Activated CD8-positive, alpha-beta memory T cell treated with anti-CD3 and anti-CD28 coated beads for 36 hours (primary cell): ENCODE measurements around the gene ALOXE3. TPM values are rescaled to one million over a fixed set of nuclear protein-coding genes. Genes with fewer than 3 reads are reported as not detected.

ENCODE experiments used
- CTCF ChIA-PET: fragments of 350-600 bp; sonication (Branson Sonifier 250); formaldehyde crosslinking; loops from one replicate; lab custom pipeline; 2021; ENCODE audit warnings: antibody characterized with exemption; lab: Charles Lee
- POLR2A ChIA-PET: fragments of 350-600 bp; sonication (Branson Sonifier 250); formaldehyde crosslinking; loops from one replicate; lab custom pipeline; 2021; ENCODE audit warnings: antibody characterized with exemption; lab: Charles Lee
- total RNA-seq, 2 experiments: library from RNA; stranded (reverse); gene quantifications; one replicate each; pipeline ENCODE4 v1.2.3, GENCODE V29; 2021

The ALOXE3 gene
- total RNA-seq, 2 experiments from 2014 or later: 0.19 TPM; not detected in 1

DNA sequence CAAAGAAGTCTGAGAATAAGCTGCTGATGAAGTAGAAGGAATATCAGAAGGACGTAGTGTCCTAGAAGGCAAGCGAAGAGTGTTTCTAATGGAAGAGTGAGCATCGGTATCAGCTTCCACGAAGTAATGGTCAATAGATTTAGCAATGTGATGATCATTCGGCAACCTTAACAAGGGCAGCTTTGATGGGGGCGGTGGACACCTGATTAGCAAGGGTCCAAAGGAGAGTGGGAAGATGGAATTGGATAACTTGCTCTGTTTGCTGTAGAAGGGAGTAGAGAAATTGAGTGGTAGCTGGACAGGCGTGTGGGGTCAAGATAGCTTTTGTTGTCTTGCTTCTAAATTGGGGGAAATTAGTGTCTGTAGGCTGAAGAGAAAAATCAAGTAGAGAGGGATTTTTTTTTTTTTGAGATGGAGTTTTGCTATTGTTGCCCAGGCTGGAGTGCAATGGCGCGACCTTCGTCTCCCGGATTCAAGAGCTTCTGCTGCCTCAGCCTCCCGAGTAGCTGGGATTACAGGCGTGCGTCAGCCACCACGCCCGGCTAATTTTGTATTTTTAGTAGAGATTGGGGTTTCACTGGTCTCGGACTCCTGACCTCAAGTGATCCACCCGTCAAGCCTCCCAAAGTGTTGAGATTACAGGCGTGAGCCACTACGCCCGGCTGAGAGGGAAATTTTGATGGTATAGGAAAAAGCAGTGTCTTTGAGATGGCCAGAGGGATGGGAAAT, 19.5 kb upstream of the ALOXE3 start:
- CTCF ChIA-PET: interaction anchor here (0.9 to 4.2 kb wide), 16 partner anchors 9 to 802 kb away, joined by 3 to 39 read pairs (median 7); partner anchors contain the start of genes ACAP1, ALOXE3, HES7 and PER1
- POLR2A ChIA-PET: interaction anchor here (0.6 to 1.5 kb wide), 7 partner anchors 9 to 110 kb away, joined by 3 to 12 read pairs (median 5); partner anchors contain the start of gene CTC1

DNA sequence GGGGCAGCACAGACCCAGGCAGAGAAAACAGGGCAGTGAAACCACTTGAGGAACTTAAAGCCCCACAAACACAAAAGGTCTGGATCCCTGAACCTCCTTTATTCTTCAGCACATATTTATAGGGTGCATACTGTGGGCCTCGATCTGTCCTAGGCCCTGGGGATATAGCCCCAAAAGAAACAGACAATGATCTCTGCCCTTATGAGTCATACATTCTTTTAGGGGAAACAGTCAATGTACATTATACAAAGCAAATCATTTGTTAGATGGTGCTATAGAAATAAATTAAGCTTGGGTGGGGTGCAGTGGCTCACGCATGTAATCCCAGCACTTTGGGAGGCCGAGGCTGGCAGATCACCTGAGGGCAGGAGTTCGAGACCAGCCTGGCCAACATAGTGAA, 15.6 kb upstream of the ALOXE3 start:
- ChIA-PET CTCF (interaction anchor here (0.7 to 1.1 kb wide), 4 partner anchors 13 to 40 kb away, joined by 3 to 4 read pairs (median 3); no protein-coding TSS in a partner anchor), POLR2A (no interaction called here)

DNA sequence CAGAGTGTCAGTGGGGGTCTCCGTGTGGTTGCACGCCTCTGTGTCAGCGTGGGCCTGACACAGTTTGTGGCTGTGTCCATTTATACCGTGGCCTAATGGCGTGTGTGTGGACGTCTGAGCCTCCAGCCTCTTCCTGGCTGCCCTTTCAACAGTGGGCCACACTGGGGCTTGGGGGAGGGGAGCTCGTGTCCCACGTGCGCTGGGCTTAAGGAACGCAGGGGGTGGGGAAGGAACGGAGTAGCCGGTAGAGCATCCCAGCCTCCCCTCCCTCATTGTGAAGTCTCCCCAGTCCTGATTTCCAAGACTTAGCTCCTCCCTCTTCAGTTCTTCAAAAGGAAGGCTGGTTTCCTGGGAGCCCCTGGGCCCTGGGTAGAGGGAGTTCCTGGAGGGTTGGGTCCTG, 15.1 kb upstream of the ALOXE3 start:
- POLR2A ChIA-PET: no interaction called here
- CTCF ChIA-PET: interaction anchor here (0.7 to 1.5 kb wide), 3 partner anchors 17 to 54 kb away, joined by 3 to 5 read pairs (median 4); no protein-coding TSS in a partner anchor

DNA sequence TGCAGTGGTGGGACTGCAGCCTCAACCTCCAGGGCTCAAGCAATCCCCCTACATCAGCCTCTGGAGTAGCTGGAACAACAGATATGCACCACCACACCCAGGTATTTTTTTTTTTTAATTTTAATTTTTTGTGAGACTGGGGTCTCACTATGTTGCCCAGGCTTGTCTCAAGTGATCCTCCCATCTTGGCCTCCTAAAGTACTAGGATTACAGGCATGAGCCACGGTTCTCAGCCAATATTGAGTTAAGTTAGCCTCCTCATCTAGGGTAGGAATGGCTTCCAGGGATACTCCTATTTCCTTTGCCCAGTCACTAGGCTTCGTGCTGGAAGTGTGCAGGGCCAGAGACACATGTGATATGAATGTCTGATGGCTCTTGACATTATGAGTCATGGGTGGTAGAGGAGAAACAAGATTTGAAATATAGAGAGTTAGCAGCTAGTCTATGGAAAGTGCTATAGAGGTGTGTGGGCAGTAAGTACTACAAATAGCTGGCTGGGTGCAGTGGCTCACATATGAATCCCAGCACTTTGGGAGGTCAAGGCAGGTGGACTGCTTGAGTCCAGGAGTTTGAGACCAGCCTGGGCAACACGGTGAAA, 13.6 kb upstream of the ALOXE3 start:
- ChIA-PET CTCF (interaction anchor here (0.7 to 1.5 kb wide), 3 partner anchors 12 to 169 kb away, joined by 3 to 5 read pairs (median 4); no protein-coding TSS in a partner anchor), POLR2A (interaction anchor here (0.6 kb wide), 1 partner anchor 67 kb away, joined by 6 read pairs; no protein-coding TSS in a partner anchor)

DNA sequence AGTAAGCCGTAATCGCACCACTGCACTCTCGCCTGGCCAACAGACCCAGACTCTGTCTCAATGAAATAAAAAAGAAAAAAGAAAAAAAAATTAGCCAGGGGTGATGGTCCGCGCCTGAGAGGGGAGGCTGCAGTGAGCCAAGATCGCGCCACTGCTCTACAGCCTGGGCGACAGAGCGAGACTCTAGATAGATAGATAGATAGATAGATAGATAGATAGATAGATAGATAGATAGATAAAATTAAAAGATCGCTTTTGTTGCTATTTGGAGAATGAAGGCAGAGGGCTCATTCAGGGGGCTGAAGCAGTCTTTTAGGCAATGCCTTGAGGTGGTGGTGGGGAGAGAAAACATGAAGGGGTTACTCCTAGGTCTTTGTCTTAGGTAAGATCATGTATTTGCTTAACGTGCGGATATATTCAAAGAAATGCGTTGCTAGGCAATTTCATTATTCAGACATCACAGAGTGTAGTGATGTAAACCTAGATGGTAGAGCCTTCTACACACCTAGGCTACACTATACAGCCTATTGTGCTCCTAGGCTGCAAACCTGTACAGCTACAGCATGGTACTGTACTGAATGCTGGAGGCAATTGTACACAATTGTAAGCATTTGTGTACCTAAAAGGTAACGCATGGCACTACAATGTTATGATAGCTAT, 9.9 kb upstream of the ALOXE3 start:
- POLR2A ChIA-PET: interaction anchor here (0.7 kb wide), 1 partner anchor 10 kb away, joined by 3 read pairs; no protein-coding TSS in a partner anchor
- CTCF ChIA-PET: interaction anchor here (1.4 kb wide), 1 partner anchor 9 kb away, joined by 3 read pairs; no protein-coding TSS in a partner anchor

DNA sequence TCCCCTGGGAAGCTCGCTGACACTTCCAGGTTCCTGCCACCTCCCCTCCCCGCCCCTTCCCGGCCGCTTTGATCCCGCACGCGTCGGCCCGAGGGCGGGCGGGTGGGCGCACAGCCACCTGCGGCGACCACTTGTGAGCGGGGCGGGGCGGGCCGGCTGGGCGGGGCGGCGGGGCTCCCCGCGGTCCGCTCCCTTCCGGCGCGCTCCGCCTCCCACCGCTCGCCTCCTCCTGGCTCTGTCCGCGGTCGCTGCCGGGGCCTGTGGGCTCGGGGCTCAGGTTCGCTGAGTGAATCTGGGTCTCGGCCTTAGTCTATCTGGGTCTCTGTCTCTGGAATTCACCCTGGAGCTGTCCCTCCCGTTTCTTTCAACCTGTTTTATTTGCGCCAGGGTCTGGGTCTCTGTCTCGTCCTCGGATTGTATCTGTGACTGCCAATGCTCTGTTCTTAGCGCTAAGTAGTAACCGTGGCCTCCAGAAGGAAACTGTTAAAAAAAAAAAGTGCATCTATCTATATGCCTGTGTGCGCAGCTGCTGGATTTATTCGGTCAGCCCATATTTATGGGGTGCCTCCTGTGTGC, 8.3 kb upstream of the ALOXE3 start:
- ChIA-PET POLR2A (interaction anchor here (0.6 to 0.8 kb wide), 2 partner anchors 47 to 112 kb away, joined by 3 to 4 read pairs; no protein-coding TSS in a partner anchor), CTCF (interaction anchor here (0.6 to 1.7 kb wide), 8 partner anchors 8 to 48 kb away, joined by 3 to 8 read pairs (median 3); no protein-coding TSS in a partner anchor)

DNA sequence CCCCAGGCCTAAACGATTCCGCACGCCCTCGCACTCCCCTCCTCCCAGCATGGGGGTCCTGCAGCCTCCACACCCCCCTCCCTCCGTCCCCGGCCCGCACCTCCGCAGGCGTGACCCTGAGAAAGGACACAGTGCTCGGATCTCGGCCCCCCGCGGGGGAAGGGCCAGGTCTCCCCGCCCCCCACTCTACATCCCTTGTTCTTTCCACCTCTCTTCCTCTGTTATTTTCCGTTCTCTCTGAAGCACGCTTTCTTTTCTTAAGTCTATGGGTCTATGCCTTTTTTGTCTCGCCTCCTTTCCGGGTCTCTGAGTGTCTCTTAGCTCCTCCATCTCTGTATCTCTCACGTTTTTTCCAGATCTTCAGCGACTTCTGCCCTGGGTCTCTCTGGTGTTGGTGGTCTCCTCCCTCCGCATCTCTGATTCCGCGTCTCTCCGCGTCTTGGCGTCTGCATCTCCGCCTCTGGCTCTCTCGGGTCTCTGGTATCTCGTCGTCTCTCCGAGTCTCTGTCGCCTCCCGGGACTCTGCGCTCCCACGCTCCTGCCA, 7.7 kb upstream of the ALOXE3 start:
- POLR2A ChIA-PET: no interaction called here
- CTCF ChIA-PET: interaction anchor here (1.0 to 1.7 kb wide), 2 partner anchors 33 to 38 kb away, joined by 3 to 8 read pairs; no protein-coding TSS in a partner anchor

DNA sequence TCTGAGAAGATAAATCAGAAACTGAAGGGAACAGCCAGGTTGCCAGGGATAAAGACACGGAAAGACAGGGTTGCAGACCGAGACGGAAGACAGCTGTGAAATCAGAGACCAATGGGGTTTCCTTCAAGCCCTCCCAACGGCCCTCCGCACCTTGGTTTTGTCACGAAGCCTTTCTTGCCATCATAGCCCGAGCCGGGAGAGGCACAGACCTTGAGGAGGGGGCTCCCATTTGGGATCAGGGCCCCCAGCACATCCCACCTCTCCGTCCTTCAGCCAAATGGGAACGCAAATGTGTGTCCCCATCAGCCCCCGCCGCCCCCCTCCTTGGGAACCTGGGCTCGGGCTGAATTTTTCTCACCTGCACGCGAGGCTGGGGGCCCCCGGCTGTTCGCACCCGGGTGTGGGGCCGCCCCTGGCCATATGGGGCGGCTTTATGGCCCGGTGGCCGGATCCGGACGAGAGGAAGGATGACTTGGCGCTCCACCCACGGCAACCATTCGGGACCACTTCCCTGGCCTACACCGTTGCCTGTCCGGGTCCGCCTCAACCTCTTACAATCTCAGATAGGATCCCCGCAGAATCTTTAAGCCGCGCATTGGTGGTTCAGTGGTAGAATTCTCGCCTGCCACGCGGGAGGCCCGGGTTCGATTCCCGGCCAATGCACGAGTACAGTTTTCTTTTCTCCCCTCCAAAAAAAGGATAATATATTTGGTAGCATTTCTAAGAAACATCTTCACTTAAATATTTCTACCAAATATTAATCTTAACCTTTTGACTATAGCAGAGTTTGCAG, 7.0 kb upstream of the ALOXE3 start:
- ChIA-PET CTCF (interaction anchor here (1.0 to 4.3 kb wide), 5 partner anchors 13 to 96 kb away, joined by 3 to 39 read pairs (median 6); no protein-coding TSS in a partner anchor), POLR2A (interaction anchor here (3.3 kb wide), 1 partner anchor 48 kb away, joined by 12 read pairs; no protein-coding TSS in a partner anchor)

DNA sequence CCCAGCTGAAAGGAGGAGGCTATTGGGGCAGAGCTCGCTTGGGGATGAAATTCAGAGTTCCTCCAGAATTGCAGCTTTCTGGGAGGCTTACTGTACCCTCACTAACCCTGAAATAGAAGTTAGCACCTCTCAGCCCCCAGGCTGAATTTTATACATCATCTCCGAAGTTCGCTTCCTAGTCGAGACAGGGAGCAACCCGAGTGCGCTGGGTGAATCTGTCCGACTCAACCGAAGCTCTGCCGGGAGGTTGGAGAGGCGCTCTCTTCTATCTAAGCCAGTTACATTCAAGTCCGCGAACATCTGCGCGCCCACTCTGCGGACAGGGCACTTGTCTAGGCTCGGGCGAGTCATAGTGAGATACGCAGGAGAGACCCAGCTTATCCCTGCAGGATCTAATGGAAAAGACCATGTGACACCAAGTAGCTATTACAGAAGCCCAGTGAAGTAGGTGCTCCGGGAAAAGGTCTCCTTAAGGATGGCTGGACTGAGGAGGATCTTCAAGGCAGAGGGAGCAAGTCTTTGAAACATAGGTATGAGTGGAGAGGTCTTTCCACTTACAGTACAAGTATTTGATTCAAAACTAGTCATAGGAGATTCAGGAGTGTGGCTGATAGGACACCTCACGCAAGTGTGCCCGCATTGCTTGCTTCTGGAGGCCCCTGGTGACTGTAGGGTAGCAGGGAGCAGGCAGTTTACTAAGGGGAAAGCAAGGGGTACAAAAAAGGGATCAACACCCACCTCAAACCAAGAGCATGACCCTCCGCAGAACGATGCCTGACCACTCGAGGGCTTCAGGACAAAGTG, 6.2 kb upstream of the ALOXE3 start:
- CTCF ChIA-PET: interaction anchor here (1.7 to 4.3 kb wide), 3 partner anchors 14 to 97 kb away, joined by 4 to 39 read pairs (median 6); no protein-coding TSS in a partner anchor
- POLR2A ChIA-PET: interaction anchor here (0.6 to 3.3 kb wide), 4 partner anchors 28 to 194 kb away, joined by 4 to 12 read pairs (median 6); partner anchors contain the start of gene PER1

DNA sequence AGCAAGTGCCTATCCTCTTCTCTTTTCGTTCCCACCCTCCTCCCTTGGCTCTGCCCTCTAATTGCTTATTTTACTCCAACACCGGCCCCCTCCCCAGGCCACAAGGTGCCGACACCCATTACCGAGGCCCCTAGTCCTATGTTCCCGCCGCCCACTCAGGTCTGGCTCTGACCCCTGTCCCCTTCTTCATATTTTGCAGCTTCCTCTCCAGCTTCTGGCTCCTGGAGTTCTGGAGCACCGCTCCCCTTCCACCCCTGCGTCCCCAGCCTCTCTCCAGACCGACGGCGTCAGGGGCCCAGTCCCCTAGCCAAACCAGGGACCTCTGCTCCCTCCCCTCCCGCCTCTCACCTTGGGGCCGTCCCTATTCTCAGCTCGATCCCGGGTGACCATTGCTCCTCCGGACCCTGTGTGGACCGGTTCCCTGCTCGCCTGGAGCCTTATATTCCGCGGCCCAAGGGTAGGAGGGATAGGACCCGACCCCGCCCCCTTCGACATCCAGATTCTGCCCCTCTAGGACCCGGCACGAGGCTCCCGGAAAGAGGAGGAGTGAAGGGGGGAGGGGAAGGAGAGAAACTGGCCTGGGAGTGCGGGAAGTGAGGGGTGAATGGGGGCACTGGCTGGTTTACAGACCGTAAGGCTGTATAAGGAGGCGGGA, 5.5 kb upstream of the ALOXE3 start, which contains the start of gene HES7:
TSS of gene HES7 (minus strand) at position 412 of the 655 bp plus-strand sequence. CDS start at position 390, 22 bp downstream.
- POLR2A ChIA-PET: interaction anchor here (0.6 to 3.3 kb wide), 5 partner anchors 29 to 193 kb away, joined by 3 to 12 read pairs (median 6); partner anchors contain the start of genes PER1 and RANGRF
- CTCF ChIA-PET: interaction anchor here (0.9 to 4.3 kb wide), 6 partner anchors 14 to 98 kb away, joined by 3 to 39 read pairs (median 6); no protein-coding TSS in a partner anchor

DNA sequence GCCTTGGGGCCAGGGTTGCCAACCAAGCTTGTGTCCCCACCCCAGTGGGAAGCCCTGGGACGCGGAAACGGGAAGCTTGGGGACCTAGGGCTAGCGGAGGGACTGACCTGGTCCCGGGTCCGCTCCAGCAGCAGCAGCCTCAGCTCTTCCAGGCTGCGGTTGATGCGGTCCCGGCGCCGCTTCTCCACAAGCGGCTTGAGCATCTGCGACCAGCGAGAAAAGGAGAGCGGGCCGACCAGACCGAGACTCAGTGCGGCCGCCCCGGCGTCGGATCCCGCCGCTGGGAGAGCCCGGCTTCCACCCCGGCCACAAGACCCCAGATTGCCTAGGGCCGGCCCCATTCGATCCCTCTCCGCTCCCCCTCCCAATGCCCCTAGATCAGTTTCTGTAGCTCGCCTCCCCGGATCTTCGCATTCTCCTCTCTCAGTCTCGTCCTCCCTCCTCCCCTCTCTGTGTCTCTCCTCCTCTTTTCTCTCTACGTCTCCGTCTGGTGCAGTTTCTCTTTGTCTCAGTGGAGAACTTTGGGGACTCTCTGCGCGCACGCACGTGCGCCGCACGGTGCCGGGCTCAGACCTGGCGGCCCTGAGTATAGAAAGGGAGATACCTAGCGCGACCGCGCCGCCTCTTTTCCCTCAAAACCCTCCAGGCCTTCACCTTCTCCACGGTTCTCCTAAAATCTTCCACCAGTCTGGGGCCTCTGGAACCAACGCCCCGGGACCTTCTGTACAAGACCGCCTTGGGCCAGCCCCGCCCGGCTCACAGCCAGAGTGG, 4.8 kb upstream of the ALOXE3 start:
- CTCF ChIA-PET: interaction anchor here (0.8 to 4.3 kb wide), 9 partner anchors 13 to 99 kb away, joined by 3 to 39 read pairs (median 6); no protein-coding TSS in a partner anchor

DNA sequence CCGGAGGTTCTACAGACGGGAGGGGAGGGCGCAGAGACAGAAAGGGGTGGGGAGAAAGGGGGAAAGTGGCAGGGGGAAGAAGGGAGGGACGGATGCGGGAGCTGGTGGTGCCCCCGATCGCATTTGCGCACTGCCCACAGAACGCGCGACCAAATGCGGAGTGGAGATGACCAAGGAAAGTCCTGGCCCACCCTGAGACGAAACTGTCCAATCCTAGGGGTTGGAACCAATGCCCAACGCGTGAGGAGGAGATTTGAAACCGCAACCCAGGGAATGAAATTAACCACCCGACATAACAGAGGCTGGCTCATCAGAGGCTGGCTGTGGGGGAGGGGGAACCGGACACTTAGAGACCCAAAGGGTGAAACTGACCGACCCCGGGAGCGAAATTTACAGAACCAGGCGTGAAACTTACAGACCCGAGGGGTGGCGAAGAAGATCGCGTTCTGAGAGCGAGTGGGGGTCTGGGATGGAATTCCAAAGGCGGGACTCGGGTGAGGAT, 4.2 kb upstream of the ALOXE3 start:
- ChIA-PET POLR2A (interaction anchor here (1.0 to 3.3 kb wide), 2 partner anchors 41 to 51 kb away, joined by 3 to 12 read pairs; no protein-coding TSS in a partner anchor), CTCF (interaction anchor here (0.7 to 4.3 kb wide), 9 partner anchors 16 to 99 kb away, joined by 3 to 39 read pairs (median 4); no protein-coding TSS in a partner anchor)

More for the DNA sequence above, 4.8 kb upstream of the ALOXE3 start:
- POLR2A ChIA-PET: interaction anchor here (0.9 to 3.3 kb wide), 5 partner anchors 30 to 166 kb away, joined by 3 to 12 read pairs (median 6); partner anchors contain the start of genes PER1 and RANGRF

DNA sequence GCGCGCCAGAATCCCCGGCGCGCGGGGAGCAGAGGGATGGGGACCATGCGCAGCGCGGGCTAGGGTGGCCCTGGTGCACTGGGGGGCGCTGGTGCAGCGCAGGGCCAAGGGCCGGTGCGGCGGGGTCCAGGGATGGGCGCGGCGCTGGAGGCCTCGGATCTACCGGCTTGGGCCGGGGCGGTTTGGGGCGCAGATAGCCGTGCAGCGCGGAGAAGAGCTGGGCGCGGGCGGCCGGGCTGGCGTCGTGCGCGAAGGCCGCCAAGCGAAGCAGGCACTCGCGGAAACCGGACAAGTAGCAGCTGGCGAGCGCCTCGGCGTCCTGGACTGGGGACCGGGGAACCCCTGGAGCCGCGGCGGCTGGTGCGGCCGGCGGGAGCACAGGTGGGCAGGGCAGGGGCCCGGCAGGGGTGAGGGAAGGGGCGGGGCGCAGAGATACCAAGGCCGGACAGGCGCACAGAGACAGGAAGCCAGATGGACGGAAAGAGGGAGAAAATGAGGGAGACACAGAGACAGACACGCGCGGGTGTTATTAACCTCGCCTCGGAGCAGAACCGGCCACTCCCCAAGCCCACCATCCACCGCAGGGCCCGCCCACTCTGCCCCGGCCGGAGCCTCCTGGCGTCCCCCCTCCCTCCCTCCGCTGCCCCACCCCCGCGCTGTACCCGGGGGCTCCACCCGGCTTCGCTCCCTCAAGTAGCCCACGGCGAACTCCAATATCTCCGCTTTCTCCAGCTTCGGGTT, 3.5 kb upstream of the ALOXE3 start:
- ChIA-PET POLR2A (interaction anchor here (0.5 to 3.3 kb wide), 2 partner anchors 51 to 122 kb away, joined by 3 to 12 read pairs; no protein-coding TSS in a partner anchor), CTCF (interaction anchor here (0.6 to 4.3 kb wide), 10 partner anchors 16 to 100 kb away, joined by 3 to 39 read pairs (median 4); no protein-coding TSS in a partner anchor)
